ENCODE measurements around the gene SASH1. TPM values are rescaled to one million over a fixed set of nuclear protein-coding genes. Genes with fewer than 3 reads are reported as not detected.
"Not testable (repeated sequence)": the region's sequence is repeated elsewhere in the genome, so short reads cannot be mapped to it uniquely, and the experiment has no call there.

Gene SASH1
- total RNA-seq, 4 donors from 2014 or later = 55.3 to 118 (median 79.6) TPM

DNA sequence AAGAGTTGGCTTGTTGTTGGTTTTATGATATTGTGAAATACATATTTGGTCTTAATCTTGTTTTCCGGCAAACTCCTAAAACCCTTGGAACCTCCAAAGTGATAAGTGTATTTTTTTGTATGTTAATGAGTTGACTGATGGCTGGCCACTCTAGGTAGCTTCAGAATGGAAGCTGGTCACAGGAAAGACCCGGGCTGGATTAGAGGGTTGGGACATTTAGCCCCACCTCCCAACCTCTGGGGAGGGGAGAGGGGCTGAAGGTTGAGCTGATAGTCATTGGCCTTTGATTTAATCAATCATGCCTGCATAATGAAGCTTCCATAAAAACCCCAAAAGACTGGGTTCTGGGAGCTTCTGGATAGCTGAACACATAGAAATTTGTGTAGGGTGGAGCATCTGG, 42.7 kb downstream of the SASH1 start:
- H3K4me3 ChIP-seq = no peak overlapping the region
- peaks cover 0 to 7% (median 0%) of the 10 kb centered on the region in 3 donors for H3K36me3 ChIP-seq
- 62 to 67% methylated on average over 2 of the region's 2 CpGs for WGBS, 2 donors
- H3K9me3 ChIP-seq = no peaks in the 10 kb centered on the region
- H3K27me3 ChIP-seq = no peaks in the 10 kb centered on the region
- no peak for DNase-seq
- H3K27ac ChIP-seq = peak overlapping the region in 1 of 4 donors; percentile 15
- TF ChIP-seq POLR2A (IDR thresholded peaks at IDR 0.05) (no peak), CTCF (IDR thresholded peaks at IDR 0.05) (no peak)
- intact Hi-C loops (cut with DNase I) = no loop called here
- peaks cover 8 to 63% (median 22%) of the 10 kb centered on the region in 3 donors for H3K4me1 ChIP-seq

DNA sequence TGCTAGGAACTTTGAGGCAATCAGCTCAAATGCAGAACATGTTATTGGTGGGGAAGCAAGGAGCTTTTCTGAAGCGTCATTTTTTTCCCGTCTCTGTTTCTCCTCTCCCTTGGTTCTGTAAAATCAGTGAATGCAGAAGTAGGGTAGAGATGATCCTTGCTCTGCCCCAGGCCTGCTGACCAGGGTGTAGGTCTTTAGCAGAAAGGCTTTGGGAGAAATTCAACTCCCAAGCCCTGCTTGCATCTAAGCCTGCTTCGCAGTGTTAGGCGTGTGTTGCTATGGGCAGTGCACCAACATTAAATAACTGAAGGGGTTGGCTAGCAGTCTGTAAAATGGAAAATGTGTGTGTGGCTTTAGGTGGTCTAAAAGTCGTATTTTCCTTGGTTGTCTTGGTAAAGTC, 45.9 kb downstream of the SASH1 start:
- no peak for TF ChIP-seq POLR2A (IDR thresholded peaks at IDR 0.05)
- TF ChIP-seq CTCF (IDR thresholded peaks at IDR 0.05) = no peak
- 86 to 90% methylated on average over 5 of the region's 5 CpGs for WGBS, 2 donors
- Histone ChIP-seq H3K4me1 (peaks cover 0 to 48% (median 13%) of the 10 kb centered on the region in 3 donors), H3K27me3 (no peaks in the 10 kb centered on the region), H3K4me3 (no peak overlapping the region), H3K9me3 (no peaks in the 10 kb centered on the region), H3K27ac (peak overlapping the region in 1 of 4 donors; percentile 10), H3K36me3 (peaks cover 0 to 37% (median 0%) of the 10 kb centered on the region in 3 donors)
- DNase-seq = no peak
- intact Hi-C loops (cut with DNase I) = no loop called here

DNA sequence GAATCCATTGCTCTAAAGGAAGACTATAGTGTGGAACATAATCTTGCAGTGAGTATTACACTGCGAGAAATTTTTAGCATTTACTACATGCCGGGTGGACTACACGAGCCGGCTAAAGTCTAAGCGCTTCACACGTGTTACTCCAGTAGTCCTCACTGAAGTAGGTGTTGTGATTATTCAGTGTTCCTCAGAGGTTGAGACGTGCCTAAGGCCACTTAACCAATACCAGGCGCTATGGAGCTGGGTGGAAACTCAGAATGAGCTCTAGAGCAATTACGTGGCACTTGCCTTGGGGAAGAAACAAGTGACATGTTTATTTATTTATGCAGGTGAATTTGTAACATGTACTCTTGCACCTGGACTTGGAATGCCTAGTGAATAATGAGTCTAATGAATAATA, 46.4 kb downstream of the SASH1 start:
- Histone ChIP-seq H3K27ac (no peak overlapping the region), H3K4me1 (peaks cover 0 to 53% (median 16%) of the 10 kb centered on the region in 3 donors), H3K27me3 (no peaks in the 10 kb centered on the region), H3K36me3 (peaks cover 0 to 42% (median 0%) of the 10 kb centered on the region in 3 donors), H3K4me3 (no peak overlapping the region), H3K9me3 (no peaks in the 10 kb centered on the region)
- 83 to 85% methylated on average over 9 of the region's 9 CpGs for WGBS, 2 donors
- no peak for DNase-seq
- intact Hi-C loops (cut with DNase I) = no loop called here
- no peak for TF ChIP-seq POLR2A (IDR thresholded peaks at IDR 0.05)
- TF ChIP-seq CTCF (IDR thresholded peaks at IDR 0.05) = no peak

DNA sequence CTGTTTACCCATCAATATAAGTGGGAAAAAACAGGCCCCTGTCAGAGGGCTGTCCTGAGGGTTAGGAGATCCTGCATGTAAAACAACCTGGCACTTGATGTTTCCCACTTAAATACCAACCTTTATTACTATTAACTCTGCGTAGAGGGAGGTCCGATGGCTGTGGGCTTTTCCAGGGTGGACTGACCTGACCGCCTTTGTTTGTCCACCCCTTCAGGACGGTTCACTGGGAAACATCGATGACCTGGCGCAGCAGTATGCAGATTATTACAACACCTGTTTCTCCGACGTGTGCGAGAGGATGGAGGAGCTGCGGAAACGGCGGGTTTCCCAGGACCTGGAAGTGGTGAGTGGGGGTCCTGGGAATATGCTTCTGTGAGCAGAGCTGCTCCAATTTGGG, 47.3 kb downstream of the SASH1 start:
- 93 to 98% methylated on average over 5 to 12 of the region's 12 CpGs for WGBS, 2 donors
- Histone ChIP-seq H3K27me3 (no peaks in the 10 kb centered on the region), H3K9me3 (no peaks in the 10 kb centered on the region), H3K27ac (peak overlapping the region in 1 of 4 donors; percentile 2), H3K36me3 (peaks cover 0 to 50% (median 0%) of the 10 kb centered on the region in 3 donors), H3K4me1 (peaks cover 0 to 57% (median 20%) of the 10 kb centered on the region in 3 donors), H3K4me3 (no peak overlapping the region)
- DNase-seq = no peak
- intact Hi-C loops (cut with DNase I) = no loop called here
- TF ChIP-seq POLR2A (IDR thresholded peaks at IDR 0.05) (no peak), CTCF (IDR thresholded peaks at IDR 0.05) (no peak)

DNA sequence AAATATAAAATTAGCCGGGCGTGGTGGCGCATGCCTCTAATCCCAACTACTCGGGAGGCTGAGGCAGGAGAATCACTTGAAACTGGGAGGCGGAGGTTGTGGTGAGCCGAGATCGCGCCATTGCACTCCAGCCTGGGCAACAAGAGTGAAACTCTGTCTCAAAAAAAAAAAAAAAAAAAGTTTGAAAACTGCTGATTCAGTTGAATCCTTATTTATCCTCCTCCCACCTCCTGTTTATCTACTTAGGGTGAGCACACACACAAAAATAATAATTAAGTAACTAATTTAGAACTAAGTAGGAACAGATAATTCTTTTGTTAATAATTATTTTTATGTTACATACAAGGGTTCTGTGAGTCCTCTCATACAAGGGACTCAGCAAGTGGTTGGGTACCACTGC, 49.5 kb downstream of the SASH1 start:
- H3K27ac ChIP-seq = peak overlapping the region in 2 of 4 donors; percentile 9 to 11
- peaks cover 0 to 52% (median 0%) of the 10 kb centered on the region in 3 donors for H3K36me3 ChIP-seq
- intact Hi-C loops (cut with DNase I); H3K27me3 ChIP-seq; DNase-seq; H3K9me3 ChIP-seq; H3K4me3 ChIP-seq: not testable (repeated sequence)
- 91 to 95% methylated on average over 6 to 8 of the region's 8 CpGs for WGBS, 2 donors
- H3K4me1 ChIP-seq = peaks cover 0 to 57% (median 32%) of the 10 kb centered on the region in 3 donors

- 18 to 39% methylated on average over 3 of the region's 3 CpGs for WGBS, 2 donors
- TF ChIP-seq CTCF (IDR thresholded peaks at IDR 0.05) (no peak), POLR2A (IDR thresholded peaks at IDR 0.05) (no peak)
- no peaks in the 10 kb centered on the region for H3K9me3 ChIP-seq
- DNase-seq = no peak
- intact Hi-C loops (cut with DNase I) = no loop called here
- peaks cover 0 to 62% (median 35%) of the 10 kb centered on the region in 3 donors for H3K4me1 ChIP-seq
- H3K27ac ChIP-seq = peak overlapping the region in 3 of 4 donors; percentile 9 to 15 (median 11)
- peaks cover 0 to 57% (median 0%) of the 10 kb centered on the region in 3 donors for H3K36me3 ChIP-seq
- no peak overlapping the region for H3K4me3 ChIP-seq
- H3K27me3 ChIP-seq = no peaks in the 10 kb centered on the region
These were observed 50.0 kb downstream of the SASH1 start for GRCh38 chr6:148392671-148393070.

Data from esophagus squamous epithelium (tissue), 5 donors.